ENCODE results near the gene MEI1. TPM values are rescaled to one million over a fixed set of nuclear protein-coding genes. Genes with fewer than 3 reads are reported as not detected.
A peak's percentile ranks its signal among the peaks of the same experiment; 100 is the strongest.
"Not testable (repeated sequence)": the region's sequence is repeated elsewhere in the genome, so short reads cannot be mapped to it uniquely, and the experiment has no call there.

MEI1 gene
- polyA plus RNA-seq, 2 donors = 0.36 to 0.79 TPM

GRCh38 chr22:41831828-41832552, 132.7 kb downstream of the MEI1 start:
- H3K4me1 ChIP-seq (ENCODE audit: control insufficient read depth in 2 of 2, insufficient read depth in 2 of 2, low read length in 1 of 2) = peaks cover 0 to 2% of the 10 kb centered on the region in 2 donors
- 12% methylated on average over 17 of the region's 17 CpGs for WGBS, 2 donors

DNA sequence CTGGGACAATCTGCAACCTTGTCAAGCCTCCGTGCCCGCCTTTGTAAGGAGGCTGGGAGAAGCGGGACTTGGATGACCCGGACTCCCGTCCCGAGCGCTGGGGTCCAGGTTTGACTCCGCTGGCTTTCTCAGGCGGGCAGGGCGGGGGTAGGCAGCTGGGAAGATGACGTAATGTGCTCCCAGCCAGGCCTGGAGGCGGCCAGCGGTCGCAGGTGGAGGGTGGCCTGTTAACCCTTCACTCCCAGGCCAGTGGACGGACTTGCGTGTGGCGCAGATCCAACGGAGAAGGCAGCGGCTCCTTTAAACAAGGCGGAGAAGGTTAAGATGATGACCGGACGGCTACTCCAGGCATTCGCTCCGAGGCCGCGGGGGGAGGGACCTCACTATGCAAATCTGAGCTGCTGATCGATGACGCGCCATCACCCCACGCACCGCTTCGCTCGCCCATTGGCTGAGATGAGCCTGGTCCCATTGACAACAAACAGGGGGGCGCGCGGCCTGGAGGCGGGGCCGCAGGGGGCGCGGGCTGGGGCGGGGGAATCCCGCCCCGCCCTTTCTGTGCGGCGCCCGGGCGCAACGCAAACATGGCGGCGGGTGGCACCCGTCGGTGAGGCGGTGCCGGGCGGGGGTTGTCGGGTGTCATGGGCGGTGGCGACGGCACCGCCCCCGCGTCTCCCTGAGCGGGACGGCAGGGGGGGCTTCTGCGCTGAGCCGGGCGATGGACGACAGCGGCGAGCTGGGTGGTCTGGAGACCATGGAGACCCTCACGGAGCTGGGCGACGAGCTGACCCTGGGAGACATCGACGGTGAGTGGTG, 133.5 kb downstream of the MEI1 start, which contains the start of gene SREBF2:
TSS of gene SREBF2 (plus strand) at position 553 of the 816 bp plus-strand sequence. CDS start at position 719, 166 bp downstream.
- Histone ChIP-seq H3K4me1 (ENCODE audit: control insufficient read depth in 2 of 2, insufficient read depth in 2 of 2, low read length in 1 of 2) (peaks cover 0 to 2% of the 10 kb centered on the region in 2 donors), H3K27me3 (ENCODE audit: control insufficient read depth in 1 of 2, insufficient read depth in 2 of 2, low read length in 2 of 2) (no peaks in the 10 kb centered on the region), H3K27ac (ENCODE audit: low read depth in 2 of 2, low read length in 1 of 2) (peak within 1 kb of the TSS; percentile 94 to 99), H3K4me3 (ENCODE audit: low read depth in 1 of 2, low read length in 2 of 2) (peak within 1 kb of the TSS; percentile 74 to 87), H3K36me3 (ENCODE audit: control insufficient read depth in 2 of 2, insufficient read depth in 2 of 2, low read length in 1 of 2) (peaks cover 0 to 2% of the 10 kb centered on the region in 2 donors), H3K9me3 (ENCODE audit: control insufficient read depth in 2 of 2, insufficient read depth in 1 of 2, low read depth in 1 of 2, low read length in 1 of 2) (no peaks in the 10 kb centered on the region)
- WGBS, 2 donors = 0 to 1% methylated on average over 67 to 75 of the region's 75 CpGs

More at GRCh38 chr22:41831828-41832552, 132.7 kb downstream of the MEI1 start:
- Histone ChIP-seq H3K27ac (ENCODE audit: low read depth in 2 of 2, low read length in 1 of 2) (peak overlapping the region; percentile 94 to 98), H3K4me3 (ENCODE audit: low read depth in 1 of 2, low read length in 2 of 2) (peak overlapping the region; percentile 74 to 87), H3K27me3 (ENCODE audit: control insufficient read depth in 1 of 2, insufficient read depth in 2 of 2, low read length in 2 of 2) (no peaks in the 10 kb centered on the region), H3K36me3 (ENCODE audit: control insufficient read depth in 2 of 2, insufficient read depth in 2 of 2, low read length in 1 of 2) (peaks cover 0 to 2% of the 10 kb centered on the region in 2 donors), H3K9me3 (ENCODE audit: control insufficient read depth in 2 of 2, insufficient read depth in 1 of 2, low read depth in 1 of 2, low read length in 1 of 2) (no peaks in the 10 kb centered on the region)

DNA sequence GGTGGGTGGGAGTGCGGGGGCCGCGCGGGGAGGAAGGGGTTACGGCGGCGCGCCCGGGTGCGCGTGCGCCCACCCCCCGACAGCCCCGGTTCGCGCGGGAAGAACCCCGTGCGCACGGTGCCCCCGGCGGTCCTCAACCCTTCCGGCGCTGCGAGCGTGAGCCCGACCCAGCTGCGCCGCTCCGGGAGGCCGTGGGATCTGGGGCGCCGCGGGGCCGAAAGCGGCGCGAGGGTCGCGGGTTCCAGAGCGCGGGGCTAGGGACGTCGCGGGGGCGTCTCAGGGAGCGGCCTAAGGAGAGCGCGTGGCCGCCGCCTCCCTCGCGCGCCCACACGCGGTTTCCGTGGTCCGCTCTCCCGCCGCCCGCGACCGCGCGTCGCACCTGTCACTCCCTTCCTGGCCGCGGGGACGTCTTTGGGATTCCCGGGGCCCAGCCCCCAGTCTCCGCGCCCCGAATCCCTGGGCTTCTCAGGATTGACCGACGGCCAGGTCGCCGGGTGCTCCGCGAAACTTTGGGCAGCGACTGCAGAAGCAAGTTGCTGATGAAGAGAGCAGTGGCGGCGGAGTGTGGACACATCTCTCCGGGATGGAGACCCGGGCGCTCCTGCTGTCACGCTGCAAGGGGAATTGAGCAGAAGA, 134.2 kb downstream of the MEI1 start:
- WGBS, 2 donors = 0 to 1% methylated on average over 58 to 86 of the region's 86 CpGs
- Histone ChIP-seq H3K27me3 (ENCODE audit: control insufficient read depth in 1 of 2, insufficient read depth in 2 of 2, low read length in 2 of 2) (no peaks in the 10 kb centered on the region), H3K4me3 (ENCODE audit: low read depth in 1 of 2, low read length in 2 of 2) (peak overlapping the region; percentile 74 to 87), H3K36me3 (ENCODE audit: control insufficient read depth in 2 of 2, insufficient read depth in 2 of 2, low read length in 1 of 2) (peaks cover 0 to 2% of the 10 kb centered on the region in 2 donors), H3K4me1 (ENCODE audit: control insufficient read depth in 2 of 2, insufficient read depth in 2 of 2, low read length in 1 of 2) (peaks cover 0 to 2% of the 10 kb centered on the region in 2 donors), H3K27ac (ENCODE audit: low read depth in 2 of 2, low read length in 1 of 2) (peak overlapping the region; percentile 94 to 99), H3K9me3 (ENCODE audit: control insufficient read depth in 2 of 2, insufficient read depth in 1 of 2, low read depth in 1 of 2, low read length in 1 of 2) (no peaks in the 10 kb centered on the region)

DNA sequence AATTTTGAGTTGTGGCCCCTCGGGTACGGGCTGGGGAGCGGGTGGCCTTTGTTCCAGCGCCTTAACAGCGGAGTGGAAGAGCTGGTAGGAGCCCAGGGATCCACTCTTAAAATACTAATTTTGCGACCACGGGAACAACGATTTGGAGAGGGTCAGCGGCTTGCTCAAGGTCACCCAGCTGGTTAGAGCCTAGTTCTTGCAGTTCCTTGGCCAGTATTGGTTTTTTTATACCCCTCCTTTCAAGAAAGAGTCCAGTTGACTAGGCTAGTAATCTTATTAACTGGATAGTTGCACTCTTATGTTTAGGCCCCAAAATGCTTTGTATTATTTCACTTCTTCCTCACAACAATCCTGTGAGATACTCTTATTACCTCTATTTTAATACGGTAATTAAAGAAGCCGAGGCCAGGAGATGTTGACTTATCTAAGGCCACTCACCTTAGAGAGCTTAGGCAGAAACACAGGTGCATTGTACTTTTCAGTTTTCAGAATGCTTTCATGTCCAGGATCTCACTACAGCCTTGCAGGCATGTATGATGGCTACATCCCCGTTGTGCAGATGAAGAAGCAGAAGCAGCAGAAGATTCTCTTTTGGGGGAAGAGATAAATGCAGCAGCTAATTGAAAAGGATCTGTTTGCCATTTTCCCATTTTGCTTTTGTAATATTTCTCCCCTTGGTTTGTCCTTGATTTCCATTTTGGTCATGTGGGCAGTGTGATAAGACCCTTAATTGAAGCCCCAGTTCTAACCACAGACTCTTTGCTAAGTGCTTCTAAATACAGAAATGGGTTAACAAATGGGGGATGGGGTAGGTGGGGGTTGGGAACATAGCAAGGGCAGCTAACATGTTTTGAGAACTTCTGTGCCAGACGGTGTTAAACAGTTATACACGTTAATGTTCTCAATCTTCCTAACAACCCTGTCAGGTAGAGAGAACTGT, 135.0 kb downstream of the MEI1 start:
- peak overlapping the region; percentile 94 to 99 for H3K27ac ChIP-seq (ENCODE audit: low read depth in 2 of 2, low read length in 1 of 2)
- H3K27me3 ChIP-seq (ENCODE audit: control insufficient read depth in 1 of 2, insufficient read depth in 2 of 2, low read length in 2 of 2) = no peaks in the 10 kb centered on the region
- 7 to 13% methylated on average over 14 of the region's 14 CpGs for WGBS, 2 donors
- H3K4me1 ChIP-seq (ENCODE audit: control insufficient read depth in 2 of 2, insufficient read depth in 2 of 2, low read length in 1 of 2) = peaks cover 0 to 5% of the 10 kb centered on the region in 2 donors
- H3K9me3 ChIP-seq (ENCODE audit: control insufficient read depth in 2 of 2, insufficient read depth in 1 of 2, low read depth in 1 of 2, low read length in 1 of 2) = no peaks in the 10 kb centered on the region
- peak overlapping the region; percentile 74 to 87 for H3K4me3 ChIP-seq (ENCODE audit: low read depth in 1 of 2, low read length in 2 of 2)
- H3K36me3 ChIP-seq (ENCODE audit: control insufficient read depth in 2 of 2, insufficient read depth in 2 of 2, low read length in 1 of 2) = peaks cover 0 to 2% of the 10 kb centered on the region in 2 donors

GRCh38 chr22:41835462-41835861, 136.2 kb downstream of the MEI1 start:
- not testable (repeated sequence) for H3K4me1 ChIP-seq (ENCODE audit: control insufficient read depth in 2 of 2, insufficient read depth in 2 of 2, low read length in 1 of 2); H3K27me3 ChIP-seq (ENCODE audit: control insufficient read depth in 1 of 2, insufficient read depth in 2 of 2, low read length in 2 of 2); H3K36me3 ChIP-seq (ENCODE audit: control insufficient read depth in 2 of 2, insufficient read depth in 2 of 2, low read length in 1 of 2); H3K9me3 ChIP-seq (ENCODE audit: control insufficient read depth in 2 of 2, insufficient read depth in 1 of 2, low read depth in 1 of 2, low read length in 1 of 2); H3K4me3 ChIP-seq (ENCODE audit: low read depth in 1 of 2, low read length in 2 of 2)
- WGBS, 2 donors = 55 to 69% methylated on average over 6 to 8 of the region's 8 CpGs
- peak overlapping the region; percentile 28 to 68 for H3K27ac ChIP-seq (ENCODE audit: low read depth in 2 of 2, low read length in 1 of 2)

DNA sequence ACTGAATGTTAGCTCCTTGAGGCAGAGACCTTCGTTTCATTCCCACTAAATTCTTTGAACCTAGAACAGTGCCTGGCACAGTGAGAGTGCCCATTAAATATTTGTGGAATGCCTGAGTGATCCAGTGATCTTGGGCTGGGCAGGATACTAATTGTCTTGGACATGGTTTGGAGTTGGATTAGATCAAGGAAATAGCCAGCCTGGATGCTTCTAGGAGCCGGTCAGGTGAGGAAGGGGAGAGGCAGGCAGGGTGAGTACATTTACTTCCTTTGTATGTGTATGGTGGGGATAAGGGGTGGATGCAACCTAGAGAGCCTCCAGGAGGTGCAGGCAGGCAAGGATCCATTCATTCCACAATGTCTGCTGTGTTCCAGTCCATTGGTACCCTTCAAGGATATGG, 137.2 kb downstream of the MEI1 start:
- Histone ChIP-seq H3K4me3 (ENCODE audit: low read depth in 1 of 2, low read length in 2 of 2) (no peak overlapping the region), H3K27me3 (ENCODE audit: control insufficient read depth in 1 of 2, insufficient read depth in 2 of 2, low read length in 2 of 2) (no peaks in the 10 kb centered on the region), H3K36me3 (ENCODE audit: control insufficient read depth in 2 of 2, insufficient read depth in 2 of 2, low read length in 1 of 2) (peaks cover 0 to 4% of the 10 kb centered on the region in 2 donors), H3K27ac (ENCODE audit: low read depth in 2 of 2, low read length in 1 of 2) (peak overlapping the region; percentile 28 to 88), H3K9me3 (ENCODE audit: control insufficient read depth in 2 of 2, insufficient read depth in 1 of 2, low read depth in 1 of 2, low read length in 1 of 2) (no peaks in the 10 kb centered on the region), H3K4me1 (ENCODE audit: control insufficient read depth in 2 of 2, insufficient read depth in 2 of 2, low read length in 1 of 2) (peaks cover 0 to 11% of the 10 kb centered on the region in 2 donors)
- WGBS, 2 donors = 83 to 84% methylated on average over 2 of the region's 2 CpGs

DNA sequence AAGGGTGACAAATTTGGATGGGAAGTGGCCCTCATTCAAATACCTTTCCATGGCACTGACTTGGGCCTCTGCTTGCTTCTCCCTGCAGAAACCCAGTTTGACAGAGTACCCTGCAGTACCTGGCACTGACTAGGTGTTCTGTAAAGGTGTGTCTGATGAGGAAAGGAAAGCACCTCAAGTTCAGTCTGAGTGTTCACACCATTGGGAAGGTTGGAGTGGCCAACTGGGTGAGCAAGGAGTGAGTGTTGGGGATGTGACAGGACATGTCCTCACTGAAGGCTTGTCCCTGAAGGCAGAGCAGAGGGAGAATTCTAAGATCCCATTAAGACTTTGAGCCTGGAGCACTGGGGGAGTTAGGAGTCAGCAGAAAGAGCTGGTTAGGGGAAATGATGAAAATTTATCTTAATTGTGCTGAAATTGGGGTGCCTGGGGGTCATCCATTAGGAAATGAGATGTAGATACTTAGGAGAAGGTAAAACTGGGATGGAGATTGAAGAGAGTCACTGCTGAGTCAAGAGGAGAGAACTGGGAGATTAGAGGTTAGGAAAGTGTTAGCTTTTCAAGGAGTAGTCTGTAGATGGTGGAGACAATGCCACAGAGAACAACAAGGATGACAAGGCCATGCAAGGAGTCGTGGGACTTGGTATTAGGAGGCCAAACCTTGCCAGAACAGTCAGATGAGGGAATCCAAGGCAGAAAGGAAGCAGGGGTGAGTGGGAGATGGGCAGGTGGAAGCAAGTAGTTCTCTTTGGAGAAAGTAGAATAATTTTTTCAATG, 139.7 kb downstream of the MEI1 start:
- Histone ChIP-seq H3K4me3 (ENCODE audit: low read depth in 1 of 2, low read length in 2 of 2) (no peak overlapping the region), H3K9me3 (ENCODE audit: control insufficient read depth in 2 of 2, insufficient read depth in 1 of 2, low read depth in 1 of 2, low read length in 1 of 2) (no peaks in the 10 kb centered on the region), H3K4me1 (ENCODE audit: control insufficient read depth in 2 of 2, insufficient read depth in 2 of 2, low read length in 1 of 2) (peaks cover 0 to 11% of the 10 kb centered on the region in 2 donors), H3K36me3 (ENCODE audit: control insufficient read depth in 2 of 2, insufficient read depth in 2 of 2, low read length in 1 of 2) (peaks cover 0 to 4% of the 10 kb centered on the region in 2 donors), H3K27me3 (ENCODE audit: control insufficient read depth in 1 of 2, insufficient read depth in 2 of 2, low read length in 2 of 2) (no peaks in the 10 kb centered on the region), H3K27ac (ENCODE audit: low read depth in 2 of 2, low read length in 1 of 2) (peak overlapping the region; percentile 79 to 86)
- 30 to 40% methylated on average over 1 of the region's 1 CpG for WGBS, 2 donors

DNA sequence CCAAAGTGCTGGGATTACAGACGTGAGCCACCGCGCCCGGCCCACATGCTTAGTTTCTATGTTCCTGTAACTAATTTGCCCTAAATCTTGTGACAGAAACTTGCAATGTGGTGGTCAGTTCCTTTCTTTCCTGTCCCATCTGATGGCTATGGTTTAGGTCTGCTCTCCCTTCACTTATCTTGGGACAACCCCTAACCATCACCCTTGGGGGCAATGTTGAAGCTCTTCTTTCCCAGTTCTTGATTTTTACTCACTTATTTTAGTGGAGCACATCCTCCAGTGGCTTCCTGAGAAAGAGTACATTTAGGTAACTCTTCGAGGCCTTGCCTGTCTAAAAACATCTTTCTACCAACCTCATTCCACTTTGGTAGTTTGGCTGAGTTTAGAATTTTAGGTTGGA, 140.9 kb downstream of the MEI1 start:
- peak overlapping the region; percentile 84 to 86 for H3K27ac ChIP-seq (ENCODE audit: low read depth in 2 of 2, low read length in 1 of 2)
- H3K27me3 ChIP-seq (ENCODE audit: control insufficient read depth in 1 of 2, insufficient read depth in 2 of 2, low read length in 2 of 2) = no peaks in the 10 kb centered on the region
- peaks cover 0 to 6% of the 10 kb centered on the region in 2 donors for H3K36me3 ChIP-seq (ENCODE audit: control insufficient read depth in 2 of 2, insufficient read depth in 2 of 2, low read length in 1 of 2)
- no peaks in the 10 kb centered on the region for H3K9me3 ChIP-seq (ENCODE audit: control insufficient read depth in 2 of 2, insufficient read depth in 1 of 2, low read depth in 1 of 2, low read length in 1 of 2)
- WGBS, 2 donors = 83 to 86% methylated on average over 5 of the region's 5 CpGs
- peaks cover 0 to 11% of the 10 kb centered on the region in 2 donors for H3K4me1 ChIP-seq (ENCODE audit: control insufficient read depth in 2 of 2, insufficient read depth in 2 of 2, low read length in 1 of 2)
- H3K4me3 ChIP-seq (ENCODE audit: low read depth in 1 of 2, low read length in 2 of 2) = no peak overlapping the region

Measured in esophagus (tissue), 2 donors.